MV-4-11 (cell line): ENCODE results near the gene DCT.
A peak's percentile ranks its signal among the peaks of the same experiment; 100 is the strongest.
"Not testable (repeated sequence)": the region's sequence is repeated elsewhere in the genome, so short reads cannot be mapped to it uniquely, and the experiment has no call there.

Experiments
- DNase-seq: peaks from one replicate; lab custom pipeline; 2025; lab: John Stamatoyannopoulos, UW

Gene DCT

GRCh38 chr13:94479616-94480015 is at the start of gene DCT:
Gene DCT, minus strand, starts transcription at chr13:94479682. Its CDS starts 427 bp downstream, at chr13:94479255.
- no peak for DNase-seq

GRCh38 chr13:94526956-94527355 is 47.5 kb upstream of the DCT start:
- DNase-seq: not testable (repeated sequence)

- DNase-seq: no peak
Measured at GRCh38 chr13:94525781-94526180, 46.3 kb upstream of the DCT start.

GRCh38 chr13:94524407-94524806 is 44.9 kb upstream of the DCT start:
- no peak for DNase-seq

- DNase-seq: no peak
Measured at GRCh38 chr13:94520001-94520400, 40.5 kb upstream of the DCT start.

DNA sequence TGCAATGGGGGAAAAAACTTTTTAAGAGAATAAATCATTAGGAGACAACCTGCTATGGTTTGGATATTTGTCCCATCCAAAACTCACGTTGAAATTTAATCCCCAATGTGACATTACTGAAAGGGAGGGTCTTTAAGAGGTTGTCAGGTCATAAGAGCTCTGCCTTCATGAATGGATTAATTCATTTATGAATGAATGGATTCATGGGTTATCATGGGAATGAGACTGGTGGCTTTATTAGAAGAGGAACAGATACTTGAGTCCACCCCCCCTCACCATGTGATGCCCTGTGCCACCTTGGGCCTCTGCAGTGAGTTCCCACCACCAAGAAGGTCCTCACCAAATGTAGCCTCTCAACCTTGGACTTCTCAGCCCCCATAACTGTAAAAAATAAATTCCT is 37.0 kb upstream of the DCT start:
- DNase-seq: no peak

- DNase-seq: no peak
Measured at GRCh38 chr13:94515911-94516310, 36.4 kb upstream of the DCT start.

DNA sequence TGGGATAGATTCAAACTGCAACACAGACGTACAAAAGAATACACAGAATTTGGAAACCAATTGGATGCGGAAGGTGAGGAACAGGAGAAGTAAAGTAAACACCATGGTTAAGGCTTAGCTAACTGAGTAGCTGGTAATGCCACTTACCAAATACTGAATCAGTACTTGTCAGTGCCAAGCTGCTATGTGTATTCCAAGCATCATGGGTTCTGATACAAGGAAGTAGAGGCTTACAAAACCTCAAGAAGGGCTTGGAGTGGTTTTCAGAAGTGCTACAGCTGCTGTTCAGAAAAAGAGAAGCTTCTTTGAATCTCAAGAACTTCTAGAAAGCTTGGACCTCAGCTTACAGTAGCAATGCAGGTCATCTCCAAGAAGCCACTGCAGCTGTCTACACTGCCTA is 35.9 kb upstream of the DCT start:
- peak; percentile 47 for DNase-seq

GRCh38 chr13:94513026-94513425 is 33.5 kb upstream of the DCT start:
- DNase-seq: no peak

GRCh38 chr13:94505730-94506129 is 26.2 kb upstream of the DCT start:
- no peak for DNase-seq

DNA sequence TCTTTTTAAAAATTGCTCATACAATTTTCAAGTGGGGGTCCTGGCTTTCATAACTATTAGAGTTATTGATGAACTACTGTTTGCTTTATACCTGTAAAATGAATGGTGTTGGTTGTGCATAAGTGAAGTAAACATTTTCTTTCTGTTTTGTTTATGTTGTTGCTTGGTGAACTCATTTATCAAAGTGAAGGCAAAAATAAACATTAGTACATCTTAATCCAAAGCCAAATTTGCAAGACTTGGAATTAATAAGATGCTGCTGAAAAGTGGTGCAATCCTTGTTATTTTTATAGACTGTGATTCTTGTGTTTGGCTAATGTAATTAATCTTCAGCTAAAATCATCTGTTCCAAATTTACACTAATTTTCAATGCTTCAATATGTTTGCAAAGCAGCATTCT is 24.4 kb upstream of the DCT start:
- no peak for DNase-seq

DNA sequence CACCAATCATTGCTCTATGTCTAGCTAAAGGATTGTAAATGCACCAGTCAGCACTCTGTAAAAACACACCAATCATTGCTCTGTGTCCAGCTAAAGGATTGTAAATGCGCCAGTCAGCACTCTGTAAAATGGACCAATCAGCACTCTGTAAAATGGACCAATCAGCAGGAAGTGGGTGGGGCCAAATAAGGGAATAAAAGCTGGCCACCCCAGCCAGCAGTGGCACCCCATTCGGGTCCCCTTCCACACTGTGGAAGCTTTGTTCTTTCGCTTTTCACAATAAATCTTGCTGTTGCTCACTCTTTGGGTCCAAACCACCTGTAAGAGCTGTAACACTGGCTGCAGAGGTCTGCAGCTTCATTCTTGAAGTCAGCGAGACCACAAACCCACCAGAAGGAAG is 19.3 kb upstream of the DCT start:
- DNase-seq: not testable (repeated sequence)

GRCh38 chr13:94495806-94496205 is 16.3 kb upstream of the DCT start:
- DNase-seq: no peak

DNA sequence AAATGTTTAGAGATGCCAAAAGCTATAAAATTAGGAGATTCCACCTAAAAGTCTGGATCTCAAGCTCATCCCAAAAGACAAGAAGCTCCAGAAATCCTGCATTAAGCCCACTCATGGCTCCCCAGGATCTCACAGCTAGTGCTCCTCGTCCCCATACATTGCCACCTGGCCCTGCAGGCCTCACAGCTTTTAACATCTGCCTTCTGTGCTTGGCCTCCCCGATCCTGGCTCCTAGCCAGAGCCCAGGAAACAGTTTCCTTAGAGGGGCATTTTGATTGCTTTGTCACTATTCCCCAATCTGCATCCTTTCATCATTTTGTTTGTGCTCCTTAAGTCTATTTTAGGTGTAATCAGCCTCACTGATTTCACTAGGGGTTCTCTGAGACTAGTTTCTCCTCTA is 14.5 kb upstream of the DCT start:
- DNase-seq: no peak

- DNase-seq: no peak
Measured at GRCh38 chr13:94487043-94487442, 7.6 kb upstream of the DCT start.

DNA sequence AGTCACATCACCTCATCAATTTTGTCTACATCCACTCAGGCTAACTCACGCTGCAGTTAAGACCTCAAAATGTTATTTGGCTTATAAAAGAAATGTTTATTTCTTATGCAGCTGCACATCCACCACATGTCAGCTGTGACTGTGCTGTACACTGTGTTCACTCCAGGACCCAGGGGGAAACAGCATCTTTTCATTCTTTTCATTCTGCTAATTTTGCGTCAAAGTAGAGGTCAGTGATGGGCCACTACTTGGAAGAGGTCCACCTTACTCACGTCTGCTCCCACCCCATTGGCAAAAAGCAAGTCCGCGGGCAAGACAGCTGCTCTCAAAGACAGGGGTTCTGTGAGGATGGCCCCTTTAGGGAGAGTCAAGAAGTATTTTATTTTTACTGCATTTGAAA is 4.5 kb upstream of the DCT start:
- no peak for DNase-seq

- DNase-seq: peak; percentile 23
Measured at GRCh38 chr13:94481941-94482340, 2.5 kb upstream of the DCT start.

DNA sequence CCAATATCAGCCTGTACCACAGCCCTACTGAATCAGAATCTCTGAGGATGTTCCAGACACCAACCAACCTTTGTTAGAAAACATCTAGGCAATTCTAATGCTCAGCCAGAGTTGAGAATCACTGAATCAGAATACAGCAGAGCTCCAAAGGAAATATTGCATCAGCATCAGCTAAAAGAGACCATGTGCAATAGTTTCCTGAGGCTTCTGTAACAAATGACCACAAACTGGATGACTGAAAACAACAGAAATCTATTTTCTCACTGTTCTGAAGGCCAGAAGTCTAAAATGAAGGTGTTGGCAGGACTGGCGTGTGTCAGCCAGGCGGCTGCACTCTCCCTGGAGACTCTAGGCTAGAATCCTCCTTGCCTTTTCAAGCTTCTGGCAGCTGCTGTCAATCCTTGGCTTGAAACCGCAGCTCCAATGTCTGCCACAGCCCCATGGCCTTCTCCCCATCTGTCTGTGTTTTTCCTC is 1.2 kb upstream of the DCT start:
- peak; percentile 66 for DNase-seq

DNA sequence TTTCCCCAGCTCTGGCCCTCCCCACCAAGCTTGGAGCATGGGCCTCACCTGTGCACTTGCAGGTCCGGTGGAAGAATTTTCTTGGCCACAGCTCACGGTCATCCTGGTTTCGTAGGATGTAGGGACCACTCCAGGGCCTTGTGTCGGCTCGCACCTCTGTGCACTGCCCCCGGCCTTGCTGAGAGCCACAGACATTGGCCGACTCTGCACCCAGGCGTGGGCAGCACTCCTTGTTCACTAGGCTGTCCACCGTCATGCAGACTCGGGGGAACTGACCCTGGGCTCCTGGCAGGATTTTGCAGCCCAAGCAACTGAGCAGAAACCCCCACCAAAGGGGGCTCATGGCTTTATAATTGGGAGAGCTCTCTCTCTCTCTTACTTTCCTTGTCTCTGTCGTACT is 569 bp downstream of the DCT start:
- no peak for DNase-seq

GRCh38 chr13:94470126-94470525 is 9.4 kb downstream of the DCT start:
- no peak for DNase-seq

DNA sequence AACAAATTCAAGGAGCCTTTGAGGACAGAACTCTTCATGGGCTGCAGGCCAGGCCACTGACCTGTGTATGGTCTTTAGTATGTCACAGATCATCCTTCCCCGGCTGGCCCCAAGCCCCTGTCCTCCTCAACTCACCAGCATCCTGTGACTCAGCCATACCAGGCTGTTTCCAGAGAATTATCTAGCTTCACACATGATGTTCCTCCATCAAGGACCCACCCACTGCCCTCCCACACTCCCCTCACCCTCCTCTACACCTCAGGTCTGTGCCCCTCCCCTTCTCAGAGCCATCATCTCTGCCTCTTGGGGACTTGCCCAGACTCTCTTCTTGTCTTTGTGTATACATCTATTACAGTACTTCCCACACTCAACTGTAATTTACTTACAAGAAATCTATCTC is 14.7 kb downstream of the DCT start:
- DNase-seq: no peak

GRCh38 chr13:94462670-94463069 is 16.8 kb downstream of the DCT start:
- DNase-seq: no peak

DNA sequence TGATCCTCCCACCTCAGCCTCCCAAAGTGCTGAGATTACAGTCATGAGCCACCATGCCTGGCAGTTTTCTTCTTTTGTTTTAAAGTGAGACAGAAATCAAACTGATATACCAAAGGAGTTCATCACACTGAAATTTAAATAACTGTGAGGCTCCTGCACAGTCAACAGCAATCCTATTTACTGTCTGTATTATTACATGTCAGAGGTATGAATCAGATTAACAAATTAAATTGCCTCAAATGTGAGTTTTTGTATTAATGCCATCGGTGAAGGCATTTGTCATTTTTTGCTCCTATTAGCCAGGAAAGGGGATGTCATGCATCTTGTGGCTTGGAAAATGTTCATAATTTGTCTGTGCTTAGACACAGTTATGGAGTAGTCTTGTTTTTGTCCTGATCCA is 20.4 kb downstream of the DCT start:
- no peak for DNase-seq

DNA sequence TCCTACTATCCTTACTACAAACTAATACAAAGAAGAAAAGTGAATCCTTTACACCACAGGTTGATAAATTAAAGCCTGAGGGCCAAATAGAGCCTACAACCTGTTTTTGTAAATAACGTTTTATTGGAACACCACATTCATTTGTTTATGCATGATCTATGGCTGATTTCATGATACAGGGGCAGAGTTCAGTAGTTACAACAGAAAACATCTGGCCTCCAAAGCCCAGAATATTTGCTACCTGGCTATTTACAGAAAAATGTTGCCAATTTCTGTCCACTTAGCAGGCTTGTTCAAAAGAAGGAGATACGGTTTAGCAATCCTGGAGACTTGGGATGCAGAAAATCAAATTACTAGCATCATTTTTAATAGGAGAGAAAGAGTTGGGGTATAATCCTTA is 24.1 kb downstream of the DCT start:
- no peak for DNase-seq

GRCh38 chr13:94454906-94455305 is 24.6 kb downstream of the DCT start:
- DNase-seq: no peak
